IMR-90 (cell line): Measurements from ENCODE around the gene QPRT. TPM values are rescaled to one million over a fixed set of nuclear protein-coding genes. Genes with fewer than 3 reads are reported as not detected.

Experiments used
- ATAC-seq: fragments of 200-7000 bp; cut with Tn5 transposase; 2 replicates; pipeline ENCODE4 v1.9.1; 2020; ENCODE audit warnings: low read depth, mild to moderate bottlenecking, moderate library complexity
- BruUV-seq: library from RNA; stranded (reverse); fragments of 400-500 nt; replicated peaks from 2 replicates; lab custom pipeline; 2021; lab: Mats Ljungman, UMichigan
- CTCF ChIA-PET: fragments of 300-600 bp; formaldehyde crosslinking; extraction: SDS; loops from one replicate; lab custom pipeline; 2021; ENCODE audit warnings: antibody characterized with exemption; lab: Yijun Ruan, JAX
- POLR2A ChIA-PET: fragments of 300-600 bp; sonication (Branson Sonifier 250); formaldehyde crosslinking; loops from one replicate; lab custom pipeline; 2022; ENCODE audit warnings: antibody characterized with exemption; ENCODE audit not compliant: unreplicated experiment; lab: Charles Lee
- DNase-seq: peaks from one replicate; pipeline ENCODE4 v3.0.0; 2013
- H2AFZ ChIP-seq: replicated peaks from 2 replicates; pipeline ENCODE3; 2013; ENCODE audit warnings: low read length, mild to moderate bottlenecking; ENCODE audit not compliant: poor library complexity
- H2AK5ac ChIP-seq: 2 replicates; pipeline ENCODE4 v1.6.1; 2013; ENCODE audit warnings: low read depth, low read length, inconsistent platforms
- H2AK9ac ChIP-seq: replicated peaks from 2 replicates; pipeline ENCODE3; 2013; ENCODE audit warnings: mild to moderate bottlenecking, low read depth, low read length, moderate library complexity; ENCODE audit not compliant: poor library complexity
- H2BK120ac ChIP-seq: 2 replicates; pipeline ENCODE4 v1.6.1; 2013; ENCODE audit warnings: low read depth, low read length, inconsistent platforms
- H2BK15ac ChIP-seq: 3 replicates; pipeline ENCODE4 v1.6.1; 2013; ENCODE audit warnings: low read depth, low read length, inconsistent platforms
- H2BK20ac ChIP-seq: 2 replicates; pipeline ENCODE4 v1.6.1; 2013; ENCODE audit warnings: low read depth, mild to moderate bottlenecking, inconsistent platforms, low read length, moderate library complexity
- H2BK5ac ChIP-seq: 2 replicates; pipeline ENCODE4 v1.6.1; 2013; ENCODE audit warnings: mild to moderate bottlenecking, low read depth, low read length, inconsistent platforms; ENCODE audit not compliant: poor library complexity, severe bottlenecking
- H3K14ac ChIP-seq: replicated peaks from 2 replicates; pipeline ENCODE4 v1.6.1; 2013; ENCODE audit warnings: low read depth, low read length, inconsistent platforms
- H3K18ac ChIP-seq: 2 replicates; pipeline ENCODE4 v1.6.1; 2013; ENCODE audit warnings: low read depth, low read length, control low read depth
- H3K23ac ChIP-seq: 2 replicates; pipeline ENCODE4 v1.6.1; 2013; ENCODE audit warnings: low read depth, low read length, inconsistent platforms
- H3K27ac ChIP-seq: 2 replicates; pipeline ENCODE4 v1.5.1; 2013; ENCODE audit warnings: mild to moderate bottlenecking, control low read depth, low read length; ENCODE audit not compliant: insufficient read depth
- H3K27me3 ChIP-seq: 2 replicates; pipeline ENCODE4 v1.6.1; 2013; ENCODE audit warnings: low read length; ENCODE audit not compliant: control insufficient read depth, insufficient read depth
- H3K36me3 ChIP-seq: 2 replicates; pipeline ENCODE4 v1.6.1; 2013; ENCODE audit warnings: low read length, mixed read lengths; ENCODE audit not compliant: control insufficient read depth, insufficient read depth
- H3K4ac ChIP-seq: 2 replicates; pipeline ENCODE4 v1.6.1; 2013; ENCODE audit warnings: low read depth, low read length, inconsistent platforms
- H3K4me1 ChIP-seq: 2 replicates; pipeline ENCODE4 v1.6.1; 2013; ENCODE audit warnings: low read length, mixed read lengths; ENCODE audit not compliant: control insufficient read depth, insufficient read depth
- H3K4me2 ChIP-seq: 2 replicates; pipeline ENCODE4 v1.6.1; 2013; ENCODE audit warnings: low read depth, mild to moderate bottlenecking, control low read depth, low read length, moderate library complexity
- H3K4me3 ChIP-seq: 2 replicates; pipeline ENCODE4 v1.5.1; 2013; ENCODE audit warnings: low read depth, mild to moderate bottlenecking, control low read depth, low read length, moderate library complexity; ENCODE audit not compliant: insufficient read depth
- H3K56ac ChIP-seq: 2 replicates; pipeline ENCODE4 v1.6.1; 2013; ENCODE audit warnings: low read length, inconsistent platforms; ENCODE audit not compliant: insufficient read depth; ENCODE audit errors: extremely low read depth
- H3K79me1 ChIP-seq, 2 experiments: 2 replicates each; pipeline ENCODE4 v1.6.1; 2013; ENCODE audit warnings: low read length in 2 of 2, inconsistent platforms in 1 of 2, low read depth in 1 of 2
- H3K9ac ChIP-seq: 2 replicates; pipeline ENCODE4 v1.6.1; 2013; ENCODE audit warnings: low read depth, low read length, control low read depth
- H3K9me1 ChIP-seq: 2 replicates; pipeline ENCODE4 v1.6.1; 2013; ENCODE audit warnings: low read length, inconsistent platforms; ENCODE audit not compliant: insufficient read depth
- H3K9me3 ChIP-seq: 2 replicates; pipeline ENCODE4 v1.6.1; 2013; ENCODE audit warnings: low read length; ENCODE audit not compliant: control insufficient read depth, insufficient read depth
- H4K20me1 ChIP-seq: 2 replicates; pipeline ENCODE4 v1.6.1; 2013; ENCODE audit warnings: low read length, inconsistent platforms; ENCODE audit not compliant: insufficient read depth
- H4K5ac ChIP-seq: 2 replicates; pipeline ENCODE4 v1.6.1; 2013; ENCODE audit warnings: mild to moderate bottlenecking, low read depth, low read length, control low read depth
- H4K8ac ChIP-seq, 2 experiments: 2 replicates each; pipeline ENCODE4 v1.6.1; 2013; ENCODE audit warnings: low read depth in 2 of 2, low read length in 2 of 2, control low read depth in 1 of 2, inconsistent platforms in 1 of 2
- H4K91ac ChIP-seq: 2 replicates; pipeline ENCODE4 v1.6.1; 2013; ENCODE audit warnings: low read depth, low read length, inconsistent platforms; ENCODE audit not compliant: insufficient read depth
- BHLHE40 ChIP-seq: fragments of 150-350 bp; IDR thresholded peaks from 2 replicates; pipeline ENCODE4 v1.6.1; 2016; ENCODE audit warnings: mild to moderate bottlenecking, low read depth, low read length
- CEBPB ChIP-seq: IDR thresholded peaks from 2 replicates; pipeline ENCODE4 v1.6.1; 2012; ENCODE audit warnings: low read depth, low read length, improper control_type of control experiment
- CHD1 ChIP-seq: IDR thresholded peaks from 2 replicates; pipeline ENCODE4 v1.6.1; 2012; ENCODE audit warnings: low read depth, low read length, improper control_type of control experiment
- CTCF ChIP-seq: conservative IDR thresholded peaks from 2 replicates; pipeline ENCODE4 v1.5.1; 2012; ENCODE audit warnings: mild to moderate bottlenecking, low read depth, low read length, improper control_type of control experiment
- FOS ChIP-seq: fragments of 150-350 bp; IDR thresholded peaks from 2 replicates; pipeline ENCODE4 v1.6.1; 2016; ENCODE audit warnings: low read depth, low read length
- MAFK ChIP-seq: IDR thresholded peaks from 2 replicates; pipeline ENCODE4 v1.6.1; 2012; ENCODE audit warnings: low read depth, low read length, improper control_type of control experiment
- MXI1 ChIP-seq: IDR thresholded peaks from 2 replicates; pipeline ENCODE4 v1.6.1; 2012; ENCODE audit warnings: low read depth, mild to moderate bottlenecking, low read length, moderate library complexity, borderline replicate concordance
- NFE2L2 ChIP-seq: fragments of 150-350 bp; IDR thresholded peaks from 2 replicates; pipeline ENCODE4 v1.6.1; 2016; ENCODE audit warnings: low read depth, mild to moderate bottlenecking, low read length
- POLR2A ChIP-seq: IDR thresholded peaks from 2 replicates; pipeline ENCODE4 v1.6.1; 2012; ENCODE audit warnings: mild to moderate bottlenecking, low read depth, low read length
- RAD21 ChIP-seq: IDR thresholded peaks from 2 replicates; pipeline ENCODE4 v1.6.1; 2012; ENCODE audit warnings: low read length, improper control_type of control experiment
- RCOR1 ChIP-seq: IDR thresholded peaks from 2 replicates; pipeline ENCODE4 v1.6.1; 2012; ENCODE audit warnings: mild to moderate bottlenecking, low read length, improper control_type of control experiment; ENCODE audit not compliant: insufficient replicate concordance
- RFX5 ChIP-seq: IDR thresholded peaks from 2 replicates; pipeline ENCODE4 v1.8.0; 2012; ENCODE audit warnings: low read depth, mild to moderate bottlenecking, low read length, moderate library complexity
- WGBS, 2 experiments: methylation state at CpG; one replicate each; pipeline versions ENCODE4 v1.1.5 to v1.1.7; 2013; ENCODE audit warnings: missing lambda C conversion rate in 2 of 2; ENCODE audit not compliant: insufficient read length in 1 of 2; ENCODE audit errors: extremely low coverage in 2 of 2; 5-methylcytosine and 5-hydroxymethylcytosine counted together
- dilution Hi-C: fragments of 300-500 bp; cut with HindIII; formaldehyde crosslinking; loops from one replicate; pipeline ENCODE4 v1.14.3; 2018; ENCODE audit warnings: low sequenced_read_pairs; ENCODE audit not compliant: unreplicated experiment
- in situ Hi-C: fragments of 300-500 bp; cut with MboI; formaldehyde crosslinking; loops from 3 replicates; pipeline ENCODE4 v1.14.3; 2019; ENCODE audit warnings: low sequenced_read_pairs, inconsistent platforms, mixed read lengths
- intact Hi-C: fragments of 100-400 bp; cut with micrococcal nuclease; formaldehyde crosslinking; loops from 2 replicates; pipeline ENCODE4 v1.10.0; 2022
- polyA plus RNA-seq, 3 experiments: library from polyadenylated mRNA; depleted of rRNA; stranded (reverse); fragments of >200 nt; gene quantifications; 2 replicates each; pipeline ENCODE4 v1.2.3, GENCODE V29; 2012; ENCODE audit warnings: low replicate concordance in 1 of 3
- total RNA-seq: library from RNA; depleted of rRNA; stranded (reverse); fragments of >200 nt; gene quantifications from 2 replicates; pipeline ENCODE4 v1.2.3, GENCODE V29; 2012
- TF ChIP-seq, protein P1 (sequence below): fragments of 150-350 bp; IDR thresholded peaks from 2 replicates; pipeline ENCODE4 v1.6.1; 2017; ENCODE audit warnings: mild to moderate bottlenecking, antibody characterized with exemption, low read length, low read depth
- TF ChIP-seq, protein P2 (sequence below): fragments of 150-350 bp; IDR thresholded peaks from 2 replicates; pipeline ENCODE4 v1.6.1; 2016; ENCODE audit warnings: low read depth, mild to moderate bottlenecking, low read length, moderate library complexity, borderline replicate concordance

The QPRT gene
- total and polyA plus RNA-seq, 2 of the 4 experiments (the other 2 are of a cell fraction), result 3.4 to 6.3 TPM

GRCh38 chr16:29668267-29668666 is 10.7 kb upstream of the QPRT start:
- no peaks in the 10 kb centered on the region for H4K20me1 ChIP-seq
- no peak overlapping the region for H2BK120ac ChIP-seq
- intact Hi-C loops (no loop called here), dilution Hi-C loops (no loop called here), in situ Hi-C loops (no loop called here)
- H4K8ac ChIP-seq, result no peak overlapping the region
- BruUV-seq, result no TSS peak
- no peaks in the 10 kb centered on the region for H3K9me3 ChIP-seq
- no peak overlapping the region for H3K56ac ChIP-seq
- no peaks in the 10 kb centered on the region for H3K79me1 ChIP-seq
- peaks cover 2% of the 10 kb centered on the region; the same call in 1 of the 2 replicates for H3K9me1 ChIP-seq
- no peak overlapping the region for H3K18ac ChIP-seq
- H3K4me3 ChIP-seq, result no peak overlapping the region
- no peak overlapping the region for H3K27ac ChIP-seq
- no peak overlapping the region for H3K23ac ChIP-seq
- no peak for DNase-seq
- H4K5ac ChIP-seq, result no peak overlapping the region
- no peaks in the 10 kb centered on the region for H3K36me3 ChIP-seq
- no peak overlapping the region for H2BK5ac ChIP-seq
- no peak overlapping the region for H3K4ac ChIP-seq
- H4K91ac ChIP-seq, result no peak overlapping the region
- no peak overlapping the region for H2BK15ac ChIP-seq
- H2AK9ac ChIP-seq, result no peak overlapping the region
- H3K9ac ChIP-seq, result no peak overlapping the region
- peaks cover 12% of the 10 kb centered on the region; the same call in 1 of the 2 replicates for H3K27me3 ChIP-seq
- H3K4me1 ChIP-seq, result no peaks in the 10 kb centered on the region; the same call in 1 of the 2 replicates
- H3K14ac ChIP-seq, result no peak overlapping the region
- H2BK20ac ChIP-seq, result no peak overlapping the region
- no peak overlapping the region for H3K4me2 ChIP-seq
- no peak overlapping the region for H2AK5ac ChIP-seq
- POLR2A ChIA-PET, result no interaction called here
- no peak for TF ChIP-seq RFX5
- no peak for TF ChIP-seq BHLHE40
- no peak for TF ChIP-seq CTCF
- no peak for TF ChIP-seq POLR2A
- no peak for TF ChIP-seq MXI1
- TF ChIP-seq NFE2L2, result no peak
- no peak for TF ChIP-seq MAFK
- no peak for TF ChIP-seq CEBPB
- TF ChIP-seq FOS, result no peak
- TF ChIP-seq, protein P1, sequence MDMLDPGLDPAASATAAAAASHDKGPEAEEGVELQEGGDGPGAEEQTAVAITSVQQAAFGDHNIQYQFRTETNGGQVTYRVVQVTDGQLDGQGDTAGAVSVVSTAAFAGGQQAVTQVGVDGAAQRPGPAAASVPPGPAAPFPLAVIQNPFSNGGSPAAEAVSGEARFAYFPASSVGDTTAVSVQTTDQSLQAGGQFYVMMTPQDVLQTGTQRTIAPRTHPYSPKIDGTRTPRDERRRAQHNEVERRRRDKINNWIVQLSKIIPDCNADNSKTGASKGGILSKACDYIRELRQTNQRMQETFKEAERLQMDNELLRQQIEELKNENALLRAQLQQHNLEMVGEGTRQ, result no peak
- no peak for TF ChIP-seq RCOR1
- no peak for TF ChIP-seq RAD21
- no peak for TF ChIP-seq CHD1
- TF ChIP-seq, protein P2, sequence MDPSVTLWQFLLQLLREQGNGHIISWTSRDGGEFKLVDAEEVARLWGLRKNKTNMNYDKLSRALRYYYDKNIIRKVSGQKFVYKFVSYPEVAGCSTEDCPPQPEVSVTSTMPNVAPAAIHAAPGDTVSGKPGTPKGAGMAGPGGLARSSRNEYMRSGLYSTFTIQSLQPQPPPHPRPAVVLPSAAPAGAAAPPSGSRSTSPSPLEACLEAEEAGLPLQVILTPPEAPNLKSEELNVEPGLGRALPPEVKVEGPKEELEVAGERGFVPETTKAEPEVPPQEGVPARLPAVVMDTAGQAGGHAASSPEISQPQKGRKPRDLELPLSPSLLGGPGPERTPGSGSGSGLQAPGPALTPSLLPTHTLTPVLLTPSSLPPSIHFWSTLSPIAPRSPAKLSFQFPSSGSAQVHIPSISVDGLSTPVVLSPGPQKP, result no peak
- WGBS, 2 experiments, result no CpG with 5 or more reads among the region's 3 CpGs
- ATAC-seq, result no peak
- CTCF ChIA-PET, result no interaction called here
- H2AFZ ChIP-seq, result no peak overlapping the region
